CD4-positive, alpha-beta T cell treated with Interleukin-2 at 100 ng/mL for 4 hours (primary cell): Measurements from ENCODE around the gene MUS81.

Source experiments
- DNase-seq: peaks from one replicate; pipeline ENCODE4 v3.0.0-alpha.2; 2020; ENCODE audit warnings: low spot score

The MUS81 gene

GRCh38 chr11:65892661-65893317 lies 32.6 kb downstream of the MUS81 start:
- DNase-seq = no peak

GRCh38 chr11:65894034-65894591 lies 33.9 kb downstream of the MUS81 start:
- DNase-seq = no peak

- no peak for DNase-seq
Observed at GRCh38 chr11:65895482-65895981, 35.3 kb downstream of the MUS81 start.

- DNase-seq = no peak
Observed at GRCh38 chr11:65896034-65896999, 36.1 kb downstream of the MUS81 start.

- DNase-seq = no peak
Observed at GRCh38 chr11:65897020-65897471, 36.8 kb downstream of the MUS81 start.

GRCh38 chr11:65898656-65899355 lies 38.6 kb downstream of the MUS81 start:
- no peak for DNase-seq

- peak; percentile 61 for DNase-seq
Observed at GRCh38 chr11:65899356-65900124, 39.3 kb downstream of the MUS81 start.

- peak; percentile 95 for DNase-seq
Observed at GRCh38 chr11:65900125-65900898, 40.1 kb downstream of the MUS81 start, which contains the start of gene FOSL1. Gene FOSL1, minus strand, starts transcription at chr11:65900388. Its CDS starts 49 bp downstream, at chr11:65900339.

- no peak for DNase-seq
Observed at GRCh38 chr11:65900899-65901180, 40.6 kb downstream of the MUS81 start.

- no peak for DNase-seq
Observed at GRCh38 chr11:65903068-65903481, 42.8 kb downstream of the MUS81 start.

- no peak for DNase-seq
Observed at GRCh38 chr11:65903715-65904114, 43.5 kb downstream of the MUS81 start.

GRCh38 chr11:65906602-65907001 lies 46.4 kb downstream of the MUS81 start:
- no peak for DNase-seq

GRCh38 chr11:65907878-65908277 lies 47.6 kb downstream of the MUS81 start:
- no peak for DNase-seq

GRCh38 chr11:65911682-65912568 lies 51.7 kb downstream of the MUS81 start:
- no peak for DNase-seq

- no peak for DNase-seq
Observed at GRCh38 chr11:65912845-65913244, 52.6 kb downstream of the MUS81 start.

- no peak for DNase-seq
Observed at GRCh38 chr11:65915101-65915820, 55.0 kb downstream of the MUS81 start.

GRCh38 chr11:65915821-65916251 lies 55.6 kb downstream of the MUS81 start:
- DNase-seq = no peak
